ENCODE results near the gene UBE2A.

The UBE2A gene

DNA sequence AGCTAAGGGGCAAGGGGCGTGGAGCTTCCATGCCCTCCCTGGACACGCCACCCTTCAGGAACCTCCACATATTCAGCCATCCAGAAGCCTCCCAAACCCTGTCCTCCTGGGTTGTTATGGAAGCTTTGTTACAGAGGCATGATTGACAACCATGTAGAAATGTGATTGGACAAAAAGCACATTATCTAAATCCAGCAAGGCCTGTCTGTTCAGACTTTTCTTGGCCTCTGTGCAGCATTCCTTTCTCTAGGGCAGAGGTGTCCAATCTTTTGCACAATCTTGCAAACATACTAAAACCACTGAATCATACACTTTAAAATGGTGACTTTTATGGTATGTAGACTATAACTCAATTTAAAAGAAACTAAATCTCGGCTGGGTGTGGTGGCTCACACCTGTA lies 21.9 kb upstream of the UBE2A start:
- no peak for DNase-seq (ENCODE audit: low read depth)

GRCh38 chrX:119565107-119565663 lies 9.2 kb upstream of the UBE2A start, which contains the start of gene STEEP1:
STEEP1 (minus strand) TSS chrX:119565409; CDS start chrX:119565355, 54 bp downstream.
- DNase-seq (ENCODE audit: low read depth): peak; percentile 76
- peak within 1 kb of the TSS; percentile 71 for H3K4me3 ChIP-seq (ENCODE audit: low read length)
- no peak for TF ChIP-seq CTCF (conservative IDR thresholded peaks at IDR 0.05; ENCODE audit: low read depth, low read length)

More for the DNA sequence above, 21.9 kb upstream of the UBE2A start:
- H3K4me3 ChIP-seq (ENCODE audit: low read length): no peak overlapping the region
- TF ChIP-seq CTCF (conservative IDR thresholded peaks at IDR 0.05; ENCODE audit: low read depth, low read length): no peak

GRCh38 chrX:119570351-119570835 lies 4.0 kb upstream of the UBE2A start:
- no peak for DNase-seq (ENCODE audit: low read depth)
- H3K4me3 ChIP-seq (ENCODE audit: low read length): no peak overlapping the region
- TF ChIP-seq CTCF (conservative IDR thresholded peaks at IDR 0.05; ENCODE audit: low read depth, low read length): no peak

DNA sequence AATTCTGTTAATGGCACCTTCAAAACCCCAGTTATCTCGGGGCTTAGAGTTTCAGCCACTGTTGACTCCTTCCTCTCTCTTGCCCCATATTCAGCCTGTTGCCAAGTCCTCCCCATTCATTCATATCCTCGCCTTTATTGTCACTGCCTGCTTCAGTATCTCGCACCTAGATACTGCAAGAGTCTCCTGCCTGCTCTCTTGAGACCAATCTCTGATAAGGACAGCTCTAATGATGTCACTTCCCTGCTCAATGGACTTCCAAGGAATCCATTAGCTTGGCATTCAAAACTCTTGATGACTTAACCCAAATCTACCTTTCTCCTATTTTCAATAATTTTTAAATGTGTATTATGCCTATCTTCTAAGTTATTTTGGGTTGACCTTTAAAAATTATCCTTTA lies 1.1 kb upstream of the UBE2A start:
- H3K4me3 ChIP-seq (ENCODE audit: low read length): peak overlapping the region; percentile 74
- DNase-seq (ENCODE audit: low read depth): no peak
- TF ChIP-seq CTCF (conservative IDR thresholded peaks at IDR 0.05; ENCODE audit: low read depth, low read length): no peak

DNA sequence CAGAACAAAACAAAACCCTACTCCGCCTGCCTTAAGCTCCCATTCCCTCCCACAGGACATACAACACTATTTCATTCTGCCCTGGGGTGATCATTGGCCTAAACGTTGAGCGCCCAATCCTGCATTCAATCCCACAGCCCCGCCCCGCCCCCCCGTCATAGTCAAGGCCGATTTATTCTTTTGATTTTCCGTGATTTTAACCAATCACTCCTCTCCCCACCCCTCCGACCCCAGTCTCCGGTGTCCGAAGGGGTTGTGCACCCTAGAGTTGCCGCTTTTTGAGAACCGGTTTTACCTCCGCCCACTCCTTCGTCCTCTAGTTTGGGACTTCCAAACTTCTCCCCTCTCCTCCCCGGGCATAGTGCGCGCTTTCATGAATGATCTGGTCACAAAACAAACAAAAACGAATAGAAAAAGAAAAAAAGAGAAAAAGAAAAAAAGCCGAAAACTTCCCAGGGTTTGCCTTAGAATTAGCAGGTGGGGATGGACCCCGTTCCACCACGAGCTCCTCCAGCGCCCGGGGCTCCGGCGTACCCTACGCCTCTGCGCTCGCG lies 446 bp upstream of the UBE2A start:
- peak overlapping the region; percentile 74 for H3K4me3 ChIP-seq (ENCODE audit: low read length)
- DNase-seq (ENCODE audit: low read depth): no peak
- TF ChIP-seq CTCF (conservative IDR thresholded peaks at IDR 0.05; ENCODE audit: low read depth, low read length): no peak

DNA sequence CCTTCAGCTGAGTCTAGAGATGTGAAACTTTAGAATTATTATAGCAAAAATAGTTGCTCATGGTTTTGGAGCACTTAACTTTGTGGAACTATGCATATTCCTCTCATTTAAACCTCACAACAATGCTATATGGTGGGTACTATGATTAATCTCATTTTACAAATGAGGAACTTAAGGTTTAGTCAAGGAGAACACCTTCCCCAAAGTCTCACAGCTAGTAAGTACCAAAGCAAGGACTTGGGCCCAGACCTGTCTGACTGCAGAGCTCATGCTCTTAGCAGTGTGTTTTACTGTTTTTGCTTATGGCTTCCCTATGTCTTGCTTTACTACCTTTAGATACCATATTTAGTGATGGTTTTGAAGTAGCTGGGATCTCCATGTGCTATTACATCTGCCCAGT lies 5.1 kb downstream of the UBE2A start:
- H3K4me3 ChIP-seq (ENCODE audit: low read length): no peak overlapping the region
- TF ChIP-seq CTCF (conservative IDR thresholded peaks at IDR 0.05; ENCODE audit: low read depth, low read length): no peak
- DNase-seq (ENCODE audit: low read depth): no peak

- no peak for DNase-seq (ENCODE audit: low read depth)
- H3K4me3 ChIP-seq (ENCODE audit: low read length): no peak overlapping the region
- no peak for TF ChIP-seq CTCF (conservative IDR thresholded peaks at IDR 0.05; ENCODE audit: low read depth, low read length)
Observed at GRCh38 chrX:119583431-119584059, 9.2 kb downstream of the UBE2A start.
